Activated T-helper 9 cell treated with anti-CD3 and anti-CD28 coated beads, Interleukin-2, amount 50 U/mL, for 16 hours (primary cell): Measurements from ENCODE around the gene HLA-DOA.

Source experiments
- DNase-seq: peaks from one replicate; pipeline ENCODE4 v3.0.0-alpha.2; 2020; ENCODE audit warnings: low read depth

HLA-DOA gene

GRCh38 chr6:32963866-32964265 is 45.5 kb downstream of the HLA-DOA start:
- no peak for DNase-seq

- no peak for DNase-seq
Observed at GRCh38 chr6:32962213-32962826, 47.1 kb downstream of the HLA-DOA start.

- no peak for DNase-seq
Observed at GRCh38 chr6:32960563-32960962, 48.8 kb downstream of the HLA-DOA start.

GRCh38 chr6:32956176-32956575 is 53.2 kb downstream of the HLA-DOA start:
- DNase-seq, result no peak

- no peak for DNase-seq
Observed at GRCh38 chr6:32954986-32955802, 54.2 kb downstream of the HLA-DOA start.

- DNase-seq, result no peak
Observed at GRCh38 chr6:32954267-32954666, 55.1 kb downstream of the HLA-DOA start.
